HepG2 (cell line): ENCODE results near the gene BMP2. TPM values are rescaled to one million over a fixed set of nuclear protein-coding genes. Genes with fewer than 3 reads are reported as not detected.
A peak's percentile ranks its signal among the peaks of the same experiment; 100 is the strongest.

Experiments
- ATAC-seq: fragments of 200-7000 bp; cut with Tn5 transposase; 3 replicates; pipeline ENCODE4 v1.9.1; 2020; ENCODE audit warnings: mild to moderate bottlenecking, moderate library complexity
- BruUV-seq: library from RNA; stranded (reverse); fragments of 400-500 nt; replicated peaks from 2 replicates; lab custom pipeline; 2021; lab: Mats Ljungman, UMichigan
- CTCF ChIA-PET: fragments of 300-600 bp; formaldehyde crosslinking; extraction: SDS; loops from one replicate; lab custom pipeline; 2021; ENCODE audit warnings: low total read pairs, inconsistent platforms, low intra/inter-chr PET ratio; lab: Yijun Ruan, JAX
- POLR2A ChIA-PET: fragments of 350-600 bp; sonication (Branson Sonifier 250); formaldehyde crosslinking; loops from one replicate; lab custom pipeline; 2020; ENCODE audit warnings: antibody characterized with exemption, inconsistent platforms; lab: Yijun Ruan, JAX
- DNase-seq: peaks from one replicate; pipeline ENCODE4 v3.0.0-alpha.2; 2015; ENCODE audit warnings: low spot score
- FAIRE-seq: peaks from 3 replicates; lab custom pipeline; 2011; peaks lifted over from hg19 to GRCh38; lab: Jason Lieb, UNC
- H2AFZ ChIP-seq: one replicate; pipeline ENCODE4 v1.6.1; 2011; ENCODE audit warnings: low read length, inconsistent platforms
- H3K27ac ChIP-seq: fragments of 300-600 bp; 3 replicates; pipeline ENCODE4 v1.8.0; 2011; ENCODE audit warnings: mixed run types, mild to moderate bottlenecking, mixed read lengths, low read length, inconsistent platforms; ENCODE audit not compliant: insufficient read depth; ENCODE audit errors: extremely low read length
- H3K27me3 ChIP-seq, 2 experiments: fragments of 200-600 bp in 1 of 2; 2 replicates in 1 of 2; 3 replicates in 1 of 2; pipeline versions ENCODE4 v1.6.0 to v1.8.0; 2011; ENCODE audit warnings: low read length in 2 of 2, mild to moderate bottlenecking in 2 of 2, moderate library complexity in 2 of 2, inconsistent platforms in 1 of 2; ENCODE audit not compliant: insufficient read depth in 2 of 2, control insufficient read depth in 1 of 2
- H3K36me3 ChIP-seq, 2 experiments: fragments of 200-600 bp in 1 of 2; replicated peaks in 1 of 2; 2 replicates in 1 of 2; 3 replicates in 1 of 2; pipeline versions ENCODE4 v1.5.1 to v1.8.0; 2011; ENCODE audit warnings: low read length in 2 of 2, inconsistent platforms in 1 of 2; ENCODE audit not compliant: insufficient read depth in 2 of 2, control insufficient read depth in 1 of 2
- H3K4me1 ChIP-seq: 2 replicates; pipeline ENCODE4 v1.5.1; 2012; ENCODE audit warnings: low read length, inconsistent platforms; ENCODE audit not compliant: insufficient read depth
- H3K4me2 ChIP-seq: 2 replicates; pipeline ENCODE4 v1.6.0; 2011; ENCODE audit warnings: low read depth, low read length, inconsistent platforms
- H3K4me3 ChIP-seq, 3 experiments: fragments of 200-600 bp in 1 of 3; sonication (generic), shearing (Covaris generic) in 1 of 3; replicated peaks in 1 of 3; 2 replicates each; pipeline ENCODE4 v1.5.1; 2011 to 2016; ENCODE audit warnings: low read length in 3 of 3, inconsistent platforms in 2 of 3, low read depth in 2 of 3, mild to moderate bottlenecking in 2 of 3, control low read depth in 1 of 3, mixed read lengths in 1 of 3; ENCODE audit not compliant: insufficient read depth in 1 of 3
- H3K79me2 ChIP-seq: one replicate; pipeline ENCODE4 v1.6.1; 2011; ENCODE audit warnings: low read length, inconsistent platforms; ENCODE audit not compliant: insufficient read depth
- H3K9ac ChIP-seq: 2 replicates; pipeline ENCODE4 v1.6.0; 2011; ENCODE audit warnings: mild to moderate bottlenecking, low read depth, low read length, inconsistent platforms; ENCODE audit not compliant: insufficient read depth
- H3K9me3 ChIP-seq: 2 replicates; pipeline ENCODE4 v1.5.1; 2012; ENCODE audit warnings: mild to moderate bottlenecking, low read length
- H4K20me1 ChIP-seq: 2 replicates; pipeline ENCODE4 v1.6.0; 2011; ENCODE audit warnings: inconsistent platforms, mild to moderate bottlenecking, low read length, moderate library complexity; ENCODE audit not compliant: insufficient read depth
- CREB1 ChIP-seq, 2 experiments: fragments of 450-650 bp in 1 of 2; IDR thresholded peaks; 2 replicates each; pipeline ENCODE4 v1.6.1; 2016 to 2017; ENCODE audit warnings: control low read depth in 1 of 2, mild to moderate bottlenecking in 1 of 2, missing compliant biosample characterization in 1 of 2, missing genetic modification characterization in 1 of 2
- EED ChIP-seq: sonication (generic); formaldehyde crosslinking; IDR thresholded peaks from 2 replicates; pipeline ENCODE4 v1.5.0; 2020; ENCODE audit warnings: mild to moderate bottlenecking, missing genetic modification reagents
- HCFC1 ChIP-seq: fragments of 150-350 bp; IDR thresholded peaks from 2 replicates; pipeline ENCODE4 v1.6.1; 2014; ENCODE audit warnings: low read depth, low read length
- KLF9 ChIP-seq: IDR thresholded peaks from 2 replicates; pipeline ENCODE4 v1.6.1; 2016; ENCODE audit warnings: low read depth
- MEF2D ChIP-seq: sonication (generic); formaldehyde crosslinking; IDR thresholded peaks from 2 replicates; pipeline ENCODE4 v1.5.1; 2020; ENCODE audit warnings: mild to moderate bottlenecking, missing genetic modification reagents
- SRY ChIP-seq: sonication (generic); formaldehyde crosslinking; IDR thresholded peaks from 2 replicates; pipeline ENCODE4 v1.8.0; 2022; ENCODE audit warnings: mild to moderate bottlenecking, missing genetic modification reagents
- SYNCRIP ChIP-seq: fragments of 200-400 bp; formaldehyde crosslinking; IDR thresholded peaks from 2 replicates; pipeline ENCODE4 v1.6.1; 2018; ENCODE audit warnings: mild to moderate bottlenecking, low read depth, low read length; ENCODE audit not compliant: insufficient read depth
- ZFP36L2 ChIP-seq: sonication (generic); formaldehyde crosslinking; IDR thresholded peaks from 2 replicates; pipeline ENCODE4 v1.4.0; 2020; ENCODE audit warnings: missing genetic modification reagents
- ZNF274 ChIP-seq: sonication (generic); formaldehyde crosslinking; IDR thresholded peaks from 2 replicates; pipeline ENCODE4 v1.5.1; 2020; ENCODE audit warnings: mild to moderate bottlenecking, missing genetic modification reagents
- ZNF3 ChIP-seq: IDR thresholded peaks from 2 replicates; pipeline ENCODE4 v1.7.0; 2017; ENCODE audit warnings: inconsistent platforms
- ZNF431 ChIP-seq: sonication (generic); formaldehyde crosslinking; IDR thresholded peaks from 2 replicates; pipeline ENCODE4 v1.9.0; 2022; ENCODE audit warnings: missing genetic modification reagents, low read depth, mild to moderate bottlenecking, borderline replicate concordance
- ZNF556 ChIP-seq: sonication (generic); formaldehyde crosslinking; IDR thresholded peaks from 2 replicates; pipeline ENCODE4 v1.4.0; 2020; ENCODE audit warnings: mild to moderate bottlenecking, missing genetic modification reagents, borderline replicate concordance
- ZNF557 ChIP-seq: sonication (generic); formaldehyde crosslinking; IDR thresholded peaks from 2 replicates; pipeline ENCODE4 v1.4.0; 2020; ENCODE audit warnings: missing genetic modification reagents
- ZNF616 ChIP-seq: sonication (generic); formaldehyde crosslinking; IDR thresholded peaks from 2 replicates; pipeline ENCODE4 v1.5.0; 2020; ENCODE audit warnings: low read depth, mild to moderate bottlenecking, missing genetic modification reagents
- ZNF720 ChIP-seq: sonication (generic); formaldehyde crosslinking; IDR thresholded peaks from 2 replicates; pipeline ENCODE4 v1.4.0; 2020; ENCODE audit warnings: missing genetic modification reagents
- ZNF782 ChIP-seq: sonication (generic); formaldehyde crosslinking; IDR thresholded peaks from 2 replicates; pipeline ENCODE4 v1.4.0; 2020; ENCODE audit warnings: missing genetic modification reagents, mild to moderate bottlenecking, borderline replicate concordance
- ZNF816 ChIP-seq: sonication (generic); formaldehyde crosslinking; IDR thresholded peaks from 2 replicates; pipeline ENCODE4 v1.8.0; 2022; ENCODE audit warnings: missing genetic modification reagents, mild to moderate bottlenecking, borderline replicate concordance
- WGBS: methylation state at CpG from one replicate; pipeline ENCODE4 v1.1.6; 2017; ENCODE audit warnings: low lambda C conversion rate; 5-methylcytosine and 5-hydroxymethylcytosine counted together
- in situ Hi-C: cut with HindIII; loops from 2 replicates; pipeline ENCODE4 v1.10.0; 2017; ENCODE audit warnings: low pct_unique_long_range_greater_than_20kb; ENCODE audit not compliant: extremely low pct_ligation_motif_present
- intact Hi-C: fragments of 100-400 bp; cut with micrococcal nuclease; formaldehyde crosslinking; loops from one replicate; pipeline ENCODE4 v1.10.0; 2022; ENCODE audit not compliant: unreplicated experiment
- polyA plus RNA-seq, 8 experiments: library from polyadenylated mRNA; depleted of rRNA in 3 of 8; stranded (reverse) in 7 of 8; unstranded in 1 of 8; fragments of >200 nt; fragmentation: Illumina TruSeq in 4 of 8; extraction: Trizol in 4 of 8; gene quantifications; 2 replicates each; pipeline versions ENCODE4 v1.2.1 to v1.2.3, GENCODE V29; 2011 to 2016; ENCODE audit warnings: low read depth in 4 of 8, missing spikeins in 1 of 8, mixed read lengths in 1 of 8; ENCODE audit not compliant: insufficient read depth in 1 of 8
- total RNA-seq, 5 experiments: library from RNA; depleted of rRNA; stranded (reverse); fragments of >200 nt; fragmentation: Illumina TruSeq; extraction: Trizol; gene quantifications; 2 replicates each; pipeline ENCODE4 v1.2.3, GENCODE V29; 2016; ENCODE audit warnings: low read depth in 1 of 5
- TF ChIP-seq, protein P1 (sequence below), 2 experiments: IDR thresholded peaks; 2 replicates each; pipeline ENCODE4 v1.6.1; 2011 to 2012; ENCODE audit warnings: low read length in 2 of 2, borderline replicate concordance in 1 of 2, low read depth in 1 of 2, mild to moderate bottlenecking in 1 of 2, moderate library complexity in 1 of 2
- TF ChIP-seq, protein P2 (sequence below): sonication (generic); formaldehyde crosslinking; IDR thresholded peaks from 2 replicates; pipeline ENCODE4 v1.5.0; 2020; ENCODE audit warnings: mild to moderate bottlenecking, missing genetic modification reagents, moderate library complexity

The BMP2 gene
- total and polyA plus RNA-seq, 2 of the 13 experiments (the other 11 are each of a cell fraction or from before 2014, with no cell fraction given) = 0.02 to 0.03 TPM

DNA sequence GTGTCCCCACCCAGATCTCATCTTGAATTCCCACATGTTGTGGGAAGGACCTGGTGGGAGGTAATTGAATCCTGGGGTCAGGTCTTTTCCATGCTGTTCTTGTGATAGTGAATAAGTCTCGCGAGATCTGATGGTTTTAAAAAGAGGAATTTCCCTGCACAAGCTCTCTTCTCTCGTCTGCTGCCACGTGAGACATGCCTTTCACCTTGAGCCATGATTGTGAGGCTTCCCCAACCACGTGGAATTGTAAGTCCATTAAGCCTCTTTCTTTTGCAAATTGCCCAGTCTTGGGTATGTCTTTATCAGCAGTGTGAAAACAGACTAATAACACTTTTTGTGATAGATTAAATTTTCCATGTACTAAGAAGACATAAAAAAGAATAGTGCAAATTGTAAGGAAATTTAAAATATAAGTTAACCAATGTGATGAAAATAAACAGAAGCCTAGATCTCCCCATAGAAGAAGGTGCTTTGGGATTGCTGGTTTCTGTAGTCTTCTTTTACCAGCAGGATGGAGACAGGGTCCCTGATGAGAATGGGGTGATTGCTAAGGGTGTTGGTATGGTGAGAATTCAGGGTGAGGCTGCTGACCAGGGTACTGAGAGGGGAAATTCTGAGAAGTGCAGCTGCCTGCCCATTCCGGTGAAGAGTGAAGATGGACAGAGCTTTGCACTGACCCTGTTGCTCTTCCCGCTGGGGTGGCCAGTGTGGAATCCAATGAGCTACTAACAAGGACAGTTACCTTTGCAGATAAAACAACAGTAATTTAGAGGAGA, 50.7 kb downstream of the BMP2 start (continued):
- TF ChIP-seq, protein P1, sequence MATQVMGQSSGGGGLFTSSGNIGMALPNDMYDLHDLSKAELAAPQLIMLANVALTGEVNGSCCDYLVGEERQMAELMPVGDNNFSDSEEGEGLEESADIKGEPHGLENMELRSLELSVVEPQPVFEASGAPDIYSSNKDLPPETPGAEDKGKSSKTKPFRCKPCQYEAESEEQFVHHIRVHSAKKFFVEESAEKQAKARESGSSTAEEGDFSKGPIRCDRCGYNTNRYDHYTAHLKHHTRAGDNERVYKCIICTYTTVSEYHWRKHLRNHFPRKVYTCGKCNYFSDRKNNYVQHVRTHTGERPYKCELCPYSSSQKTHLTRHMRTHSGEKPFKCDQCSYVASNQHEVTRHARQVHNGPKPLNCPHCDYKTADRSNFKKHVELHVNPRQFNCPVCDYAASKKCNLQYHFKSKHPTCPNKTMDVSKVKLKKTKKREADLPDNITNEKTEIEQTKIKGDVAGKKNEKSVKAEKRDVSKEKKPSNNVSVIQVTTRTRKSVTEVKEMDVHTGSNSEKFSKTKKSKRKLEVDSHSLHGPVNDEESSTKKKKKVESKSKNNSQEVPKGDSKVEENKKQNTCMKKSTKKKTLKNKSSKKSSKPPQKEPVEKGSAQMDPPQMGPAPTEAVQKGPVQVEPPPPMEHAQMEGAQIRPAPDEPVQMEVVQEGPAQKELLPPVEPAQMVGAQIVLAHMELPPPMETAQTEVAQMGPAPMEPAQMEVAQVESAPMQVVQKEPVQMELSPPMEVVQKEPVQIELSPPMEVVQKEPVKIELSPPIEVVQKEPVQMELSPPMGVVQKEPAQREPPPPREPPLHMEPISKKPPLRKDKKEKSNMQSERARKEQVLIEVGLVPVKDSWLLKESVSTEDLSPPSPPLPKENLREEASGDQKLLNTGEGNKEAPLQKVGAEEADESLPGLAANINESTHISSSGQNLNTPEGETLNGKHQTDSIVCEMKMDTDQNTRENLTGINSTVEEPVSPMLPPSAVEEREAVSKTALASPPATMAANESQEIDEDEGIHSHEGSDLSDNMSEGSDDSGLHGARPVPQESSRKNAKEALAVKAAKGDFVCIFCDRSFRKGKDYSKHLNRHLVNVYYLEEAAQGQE (IDR thresholded peaks at IDR 0.05; ENCODE audit: borderline replicate concordance in 1 of 2, low read depth in 1 of 2, low read length in 2 of 2) = peak; percentile 9 to 72
- TF ChIP-seq ZNF782 (CRISPR knock-in tag) (no peak), ZNF557 (CRISPR knock-in tag) (no peak)

DNA sequence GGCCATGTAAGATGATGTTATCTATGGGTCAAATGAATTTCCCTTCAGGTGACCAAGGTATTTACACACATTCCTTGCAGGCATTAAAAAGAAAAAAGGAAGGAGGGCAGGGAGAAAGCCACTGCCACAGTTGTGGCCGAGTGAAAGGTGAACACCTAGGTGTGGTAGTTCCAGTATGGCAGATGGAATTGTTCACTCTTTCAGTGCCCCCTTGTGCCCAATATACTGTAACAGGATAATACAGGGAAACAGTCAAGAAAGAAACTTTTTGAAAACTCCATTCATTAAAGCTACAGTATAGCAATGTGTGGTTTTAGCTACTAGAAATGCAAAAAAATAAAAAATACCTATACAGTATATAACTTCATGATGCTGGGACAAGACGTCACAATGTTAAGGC, 52.1 kb downstream of the BMP2 start:
- Histone ChIP-seq H3K9me3 (no peaks in the 10 kb centered on the region), H3K79me2 (no peaks in the 10 kb centered on the region), H4K20me1 (no peaks in the 10 kb centered on the region), H3K4me1 (no peaks in the 10 kb centered on the region), H3K9ac (no peak overlapping the region), H3K4me2 (no peak overlapping the region), H3K36me3 (no peaks in the 10 kb centered on the region), H3K27me3 (no peaks in the 10 kb centered on the region), H3K27ac (no peak overlapping the region), H3K4me3 (no peak overlapping the region), H2AFZ (no peak overlapping the region)
- in situ Hi-C loops (no loop called here), intact Hi-C loops (loop anchor here (1.0 kb wide), 3 partner anchors 54 to 236 kb away; no protein-coding TSS in a partner anchor)
- no TSS peak for BruUV-seq
- WGBS = 9% methylated on average over 2 of the region's 2 CpGs
- no peak for FAIRE-seq
- peak; percentile 15 for DNase-seq
- POLR2A ChIA-PET = no interaction called here
- CTCF ChIA-PET = interaction anchor here (1.6 kb wide), 2 partner anchors 183 to 237 kb away, joined by 4 to 6 read pairs; no protein-coding TSS in a partner anchor
- peak; percentile 81 for ATAC-seq
- TF ChIP-seq ZNF720 (CRISPR knock-in tag) (no peak), MEF2D (CRISPR knock-in tag) (no peak), ZNF556 (no peak), CREB1 (IDR thresholded peaks at IDR 0.05) (no peak), CREB1 (CRISPR knock-in tag; IDR thresholded peaks at IDR 0.05) (no peak), KLF9 (CRISPR knock-in tag) (no peak), ZFP36L2 (CRISPR knock-in tag) (no peak), ZNF274 (CRISPR knock-in tag) (no peak), ZNF3 (CRISPR knock-in tag) (no peak), SRY (no peak), HCFC1 (no peak), ZNF816 (CRISPR knock-in tag) (0 out of 2 replicates have a peak, but pooled peaks have one; percentile 30), ZNF431 (CRISPR knock-in tag) (no peak), SYNCRIP (no peak), EED (CRISPR knock-in tag) (no peak), ZNF616 (CRISPR knock-in tag) (no peak)
- TF ChIP-seq, protein P2, sequence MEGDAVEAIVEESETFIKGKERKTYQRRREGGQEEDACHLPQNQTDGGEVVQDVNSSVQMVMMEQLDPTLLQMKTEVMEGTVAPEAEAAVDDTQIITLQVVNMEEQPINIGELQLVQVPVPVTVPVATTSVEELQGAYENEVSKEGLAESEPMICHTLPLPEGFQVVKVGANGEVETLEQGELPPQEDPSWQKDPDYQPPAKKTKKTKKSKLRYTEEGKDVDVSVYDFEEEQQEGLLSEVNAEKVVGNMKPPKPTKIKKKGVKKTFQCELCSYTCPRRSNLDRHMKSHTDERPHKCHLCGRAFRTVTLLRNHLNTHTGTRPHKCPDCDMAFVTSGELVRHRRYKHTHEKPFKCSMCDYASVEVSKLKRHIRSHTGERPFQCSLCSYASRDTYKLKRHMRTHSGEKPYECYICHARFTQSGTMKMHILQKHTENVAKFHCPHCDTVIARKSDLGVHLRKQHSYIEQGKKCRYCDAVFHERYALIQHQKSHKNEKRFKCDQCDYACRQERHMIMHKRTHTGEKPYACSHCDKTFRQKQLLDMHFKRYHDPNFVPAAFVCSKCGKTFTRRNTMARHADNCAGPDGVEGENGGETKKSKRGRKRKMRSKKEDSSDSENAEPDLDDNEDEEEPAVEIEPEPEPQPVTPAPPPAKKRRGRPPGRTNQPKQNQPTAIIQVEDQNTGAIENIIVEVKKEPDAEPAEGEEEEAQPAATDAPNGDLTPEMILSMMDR (CRISPR knock-in tag) = peak; percentile 46
